Chondrocyte (in vitro differentiated cells): ENCODE measurements around the gene CDCA7. TPM values are rescaled to one million over a fixed set of nuclear protein-coding genes. Genes with fewer than 3 reads are reported as not detected.

Experiments
- DNase-seq: peaks from one replicate; pipeline ENCODE4 v3.0.0; 2021; ENCODE audit warnings: mixed read lengths, low spot score
- H3K27ac Mint-ChIP-seq: one replicate; pipeline ENCODE4 v1.8.0; 2021; ENCODE audit warnings: mild to moderate bottlenecking, moderate library complexity, mixed read lengths; ENCODE audit not compliant: unreplicated experiment
- H3K27me3 Mint-ChIP-seq: 2 replicates; pipeline ENCODE4 v1.8.0; 2021; ENCODE audit warnings: low read depth, mixed read lengths
- H3K36me3 Mint-ChIP-seq: 2 replicates; pipeline ENCODE4 v1.8.0; 2021; ENCODE audit warnings: low read depth, mixed read lengths
- H3K4me1 Mint-ChIP-seq: 2 replicates; pipeline ENCODE4 v1.8.0; 2021; ENCODE audit warnings: low read depth, mild to moderate bottlenecking, mixed read lengths
- H3K4me3 Mint-ChIP-seq: one replicate; pipeline ENCODE4 v1.8.0; 2021; ENCODE audit warnings: mild to moderate bottlenecking, moderate library complexity, mixed read lengths; ENCODE audit not compliant: unreplicated experiment
- H3K9me3 Mint-ChIP-seq: 2 replicates; pipeline ENCODE4 v1.8.0; 2021; ENCODE audit warnings: low read depth, mixed read lengths
- CTCF ChIP-seq: fragments of 200-600 bp; sonication (generic); IDR thresholded peaks from 2 replicates; pipeline ENCODE4 v1.5.0; 2021; ENCODE audit warnings: antibody characterized with exemption, mild to moderate bottlenecking, moderate library complexity
- total RNA-seq: library from RNA; stranded (reverse); gene quantifications from 3 replicates; pipeline ENCODE4 v1.2.1, GENCODE V29; 2021

CDCA7 gene
- total RNA-seq, 1 donor from 2014 or later, result 5.4 TPM

- DNase-seq, result no peak
- H3K27me3 Mint-ChIP-seq, result peaks cover 7% of the 10 kb centered on the region
- H3K27ac Mint-ChIP-seq, result no peak overlapping the region
- H3K4me3 Mint-ChIP-seq, result no peak overlapping the region
- TF ChIP-seq CTCF, result no peak
- no peaks in the 10 kb centered on the region for H3K36me3 Mint-ChIP-seq
- no peaks in the 10 kb centered on the region for H3K9me3 Mint-ChIP-seq
- H3K4me1 Mint-ChIP-seq, result peaks cover 5% of the 10 kb centered on the region
Observed at GRCh38 chr2:173394091-173394974, 39.7 kb downstream of the CDCA7 start.

- Mint-ChIP-seq H3K36me3 (no peaks in the 10 kb centered on the region), H3K9me3 (no peaks in the 10 kb centered on the region), H3K27me3 (peaks cover 17% of the 10 kb centered on the region), H3K27ac (no peak overlapping the region), H3K4me3 (no peak overlapping the region), H3K4me1 (peaks cover 5% of the 10 kb centered on the region)
- no peak for DNase-seq
- TF ChIP-seq CTCF, result no peak
Observed at GRCh38 chr2:173395567-173396351, 41.1 kb downstream of the CDCA7 start.

- no peaks in the 10 kb centered on the region for H3K36me3 Mint-ChIP-seq
- no peak overlapping the region for H3K4me3 Mint-ChIP-seq
- peaks cover 22% of the 10 kb centered on the region for H3K27me3 Mint-ChIP-seq
- H3K4me1 Mint-ChIP-seq, result peaks cover 21% of the 10 kb centered on the region
- H3K27ac Mint-ChIP-seq, result no peak overlapping the region
- TF ChIP-seq CTCF, result no peak
- no peaks in the 10 kb centered on the region for H3K9me3 Mint-ChIP-seq
- DNase-seq, result no peak
Observed at GRCh38 chr2:173397539-173397938, 42.9 kb downstream of the CDCA7 start.

- no peak overlapping the region for H3K27ac Mint-ChIP-seq
- no peak for DNase-seq
- H3K36me3 Mint-ChIP-seq, result no peaks in the 10 kb centered on the region
- TF ChIP-seq CTCF, result no peak
- no peak overlapping the region for H3K4me3 Mint-ChIP-seq
- H3K9me3 Mint-ChIP-seq, result no peaks in the 10 kb centered on the region
- H3K4me1 Mint-ChIP-seq, result peaks cover 17% of the 10 kb centered on the region
- H3K27me3 Mint-ChIP-seq, result peaks cover 26% of the 10 kb centered on the region
Observed at GRCh38 chr2:173399229-173399628, 44.6 kb downstream of the CDCA7 start.

GRCh38 chr2:173400760-173401159 lies 46.1 kb downstream of the CDCA7 start:
- H3K9me3 Mint-ChIP-seq, result no peaks in the 10 kb centered on the region
- H3K4me1 Mint-ChIP-seq, result peaks cover 17% of the 10 kb centered on the region
- no peak overlapping the region for H3K27ac Mint-ChIP-seq
- no peaks in the 10 kb centered on the region for H3K36me3 Mint-ChIP-seq
- TF ChIP-seq CTCF, result peak; percentile 33
- no peak overlapping the region for H3K4me3 Mint-ChIP-seq
- DNase-seq, result no peak
- peaks cover 22% of the 10 kb centered on the region for H3K27me3 Mint-ChIP-seq
